ENCODE measurements around the gene FKBP1A.
A peak's percentile ranks its signal among the peaks of the same experiment; 100 is the strongest.

The FKBP1A gene

DNA sequence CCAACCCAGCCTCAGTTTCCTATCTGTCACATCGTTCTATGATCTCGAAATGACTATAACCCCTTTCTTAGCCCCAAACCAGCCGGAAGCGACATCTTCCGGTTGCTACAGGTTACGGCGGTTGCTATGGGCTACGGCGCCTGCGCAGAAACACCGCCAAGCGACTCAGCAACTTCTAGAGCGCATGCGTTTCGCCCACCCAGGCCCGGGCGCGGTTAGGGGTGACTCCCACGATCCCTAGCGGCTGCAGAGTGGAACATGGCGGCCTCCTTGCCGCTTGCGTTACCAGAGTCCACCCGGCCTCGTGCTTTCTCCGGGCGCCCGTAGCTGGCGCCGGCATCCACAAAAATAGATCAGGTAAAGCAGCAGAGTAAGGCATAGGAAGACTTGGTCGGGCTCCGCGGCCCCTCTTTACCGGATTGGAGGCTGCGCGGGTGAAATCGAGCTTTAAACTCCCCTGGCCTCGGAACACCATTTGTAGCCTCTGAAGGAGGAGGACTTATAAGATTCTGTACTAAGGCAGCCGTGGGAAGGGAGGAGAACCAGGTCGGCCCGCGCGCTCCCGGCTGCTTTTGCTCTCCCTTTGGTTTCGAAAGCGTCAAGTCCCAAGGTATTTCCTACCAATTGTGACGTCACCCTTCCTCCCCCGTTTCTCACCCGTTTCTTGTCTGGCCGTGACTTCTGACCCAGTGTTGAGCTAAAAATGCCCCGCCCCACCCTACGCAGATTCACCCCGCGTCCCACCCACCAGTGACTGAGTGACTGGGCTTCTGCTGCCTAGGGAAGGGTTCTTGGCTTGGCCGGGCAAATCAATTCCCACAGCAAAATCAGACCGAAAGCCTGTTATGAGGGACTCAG lies 67.5 kb downstream of the FKBP1A start:
- H3K4me3 ChIP-seq (ENCODE audit: low read length), result peak overlapping the region; percentile 94
- DNase-seq (ENCODE audit: low read depth), result peak; percentile 95
- TF ChIP-seq, protein P1, sequence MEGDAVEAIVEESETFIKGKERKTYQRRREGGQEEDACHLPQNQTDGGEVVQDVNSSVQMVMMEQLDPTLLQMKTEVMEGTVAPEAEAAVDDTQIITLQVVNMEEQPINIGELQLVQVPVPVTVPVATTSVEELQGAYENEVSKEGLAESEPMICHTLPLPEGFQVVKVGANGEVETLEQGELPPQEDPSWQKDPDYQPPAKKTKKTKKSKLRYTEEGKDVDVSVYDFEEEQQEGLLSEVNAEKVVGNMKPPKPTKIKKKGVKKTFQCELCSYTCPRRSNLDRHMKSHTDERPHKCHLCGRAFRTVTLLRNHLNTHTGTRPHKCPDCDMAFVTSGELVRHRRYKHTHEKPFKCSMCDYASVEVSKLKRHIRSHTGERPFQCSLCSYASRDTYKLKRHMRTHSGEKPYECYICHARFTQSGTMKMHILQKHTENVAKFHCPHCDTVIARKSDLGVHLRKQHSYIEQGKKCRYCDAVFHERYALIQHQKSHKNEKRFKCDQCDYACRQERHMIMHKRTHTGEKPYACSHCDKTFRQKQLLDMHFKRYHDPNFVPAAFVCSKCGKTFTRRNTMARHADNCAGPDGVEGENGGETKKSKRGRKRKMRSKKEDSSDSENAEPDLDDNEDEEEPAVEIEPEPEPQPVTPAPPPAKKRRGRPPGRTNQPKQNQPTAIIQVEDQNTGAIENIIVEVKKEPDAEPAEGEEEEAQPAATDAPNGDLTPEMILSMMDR (IDR thresholded peaks at IDR 0.05; ENCODE audit: insufficient read depth, low read depth, low read length, missing control alignments), result no peak

DNA sequence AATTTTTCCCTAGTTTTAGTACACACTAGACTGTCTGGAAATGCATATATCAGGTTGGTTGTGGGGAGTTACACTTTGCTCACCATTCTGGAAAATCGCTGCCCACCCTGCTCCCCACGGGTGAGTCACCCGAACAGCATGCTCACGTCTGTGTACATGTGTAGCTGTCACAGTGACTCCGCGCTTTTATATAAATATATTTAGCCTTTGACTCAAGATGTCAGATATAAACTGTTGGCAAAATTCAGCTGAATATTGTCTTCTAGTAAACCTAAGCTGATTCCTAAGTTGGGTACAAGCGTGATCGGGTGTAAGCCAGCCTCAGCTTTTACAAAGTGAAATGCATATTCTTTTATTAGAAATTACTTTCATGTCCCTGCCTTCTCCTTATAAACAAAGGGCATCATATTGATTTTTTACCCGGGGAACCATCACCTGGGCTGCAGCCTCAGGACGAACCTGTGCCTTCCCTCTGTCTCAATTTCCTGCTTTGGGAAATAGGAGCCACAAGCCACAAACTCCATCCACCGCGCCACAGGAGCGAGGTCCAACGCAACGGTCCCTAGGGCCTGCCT lies 68.2 kb downstream of the FKBP1A start:
- DNase-seq (ENCODE audit: low read depth), result no peak
- peak overlapping the region; percentile 94 for H3K4me3 ChIP-seq (ENCODE audit: low read length)
- TF ChIP-seq, protein P1 (IDR thresholded peaks at IDR 0.05; ENCODE audit: insufficient read depth, low read depth, low read length, missing control alignments), result no peak

DNA sequence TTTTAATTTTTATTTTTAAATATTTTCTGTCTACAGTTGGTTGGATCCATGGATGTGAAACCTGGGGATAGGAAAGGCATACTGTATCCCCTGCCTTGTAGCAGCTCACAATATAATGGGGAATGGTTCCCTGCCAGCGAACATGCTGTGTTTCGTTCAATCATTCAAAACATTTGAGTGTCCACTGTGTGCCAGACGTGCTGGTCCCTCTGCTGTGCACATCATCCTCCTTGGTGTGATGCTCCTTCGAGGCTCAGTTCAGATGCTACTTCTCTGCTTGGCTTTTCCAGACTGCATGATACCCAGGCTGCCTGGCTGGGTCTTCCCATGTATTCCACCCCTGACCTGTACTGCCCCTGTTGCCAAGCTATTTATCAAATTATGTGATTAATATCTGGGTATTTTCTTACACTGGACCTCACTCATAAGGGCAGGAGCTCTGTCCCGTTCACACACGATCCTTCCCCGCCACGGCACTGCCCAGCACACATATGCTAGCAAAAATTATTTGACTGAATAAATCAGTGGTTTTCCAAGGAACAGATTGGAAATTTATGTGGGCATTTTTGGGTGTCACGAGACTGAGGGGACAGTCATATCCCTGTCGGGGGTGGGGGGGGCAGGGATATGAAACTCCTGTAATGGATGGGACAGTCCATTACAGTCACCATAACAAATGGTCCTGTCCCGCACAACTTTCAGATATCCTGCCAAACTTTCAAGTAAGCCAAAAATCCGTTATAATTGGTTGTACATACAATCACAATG lies 68.8 kb downstream of the FKBP1A start:
- no peak overlapping the region for H3K4me3 ChIP-seq (ENCODE audit: low read length)
- no peak for DNase-seq (ENCODE audit: low read depth)
- TF ChIP-seq, protein P1 (IDR thresholded peaks at IDR 0.05; ENCODE audit: insufficient read depth, low read depth, low read length, missing control alignments), result no peak

DNA sequence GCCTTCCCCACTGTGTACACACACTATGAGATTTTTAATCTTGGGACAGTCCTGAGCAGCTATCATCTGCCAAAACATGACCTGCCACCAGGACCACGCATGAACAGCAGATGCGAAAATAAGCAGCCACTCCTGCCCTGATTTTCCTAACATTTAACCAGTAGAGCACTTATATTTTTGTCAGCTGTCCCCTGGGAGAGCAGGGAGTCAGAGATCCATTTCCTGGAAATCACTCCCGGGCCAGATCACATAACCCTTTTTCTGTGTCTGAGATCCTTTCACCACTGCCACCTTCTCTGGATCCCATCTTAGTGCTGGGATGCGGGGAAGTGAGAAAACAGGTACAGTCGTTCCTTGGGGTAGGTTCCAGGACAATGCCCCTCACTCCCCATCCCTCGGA lies 69.6 kb downstream of the FKBP1A start:
- TF ChIP-seq, protein P1 (IDR thresholded peaks at IDR 0.05; ENCODE audit: insufficient read depth, low read depth, low read length, missing control alignments), result no peak
- DNase-seq (ENCODE audit: low read depth), result no peak
- H3K4me3 ChIP-seq (ENCODE audit: low read length), result no peak overlapping the region

DNA sequence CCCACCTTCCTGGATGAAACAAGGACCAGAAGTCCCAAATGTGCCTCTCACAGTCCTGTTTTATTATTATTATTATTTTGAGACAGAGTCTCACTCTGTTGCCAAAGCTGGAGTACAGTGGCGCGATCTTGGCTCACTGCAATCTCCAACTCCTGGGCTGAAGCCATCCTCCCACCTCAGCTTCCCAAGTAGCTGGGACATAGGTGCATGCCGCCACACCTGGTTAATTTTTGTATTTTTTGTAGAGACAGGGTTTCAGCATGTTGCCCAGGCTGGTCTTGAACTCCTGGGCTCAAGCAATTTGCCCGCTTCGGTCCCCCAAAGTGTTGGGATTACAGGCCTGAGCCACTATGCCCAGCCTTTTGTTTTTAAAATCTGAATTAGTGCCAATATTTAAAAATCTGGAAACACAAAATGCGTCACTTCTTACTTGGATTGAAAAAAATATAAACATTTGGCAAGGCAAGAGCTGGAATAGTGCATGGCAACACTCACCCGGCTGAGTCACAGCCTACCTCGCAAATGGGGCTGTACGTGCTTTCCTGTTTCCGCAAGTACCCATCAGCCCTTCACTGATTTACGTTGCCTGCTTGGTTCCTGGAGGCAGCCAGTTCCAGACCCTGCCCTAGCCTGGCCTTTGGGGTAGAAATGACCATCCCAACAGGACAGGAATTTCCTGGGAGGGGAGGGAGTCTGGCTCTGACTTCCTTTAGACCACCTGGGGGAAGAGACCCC lies 70.2 kb downstream of the FKBP1A start:
- TF ChIP-seq, protein P1 (IDR thresholded peaks at IDR 0.05; ENCODE audit: insufficient read depth, low read depth, low read length, missing control alignments), result no peak

DNA sequence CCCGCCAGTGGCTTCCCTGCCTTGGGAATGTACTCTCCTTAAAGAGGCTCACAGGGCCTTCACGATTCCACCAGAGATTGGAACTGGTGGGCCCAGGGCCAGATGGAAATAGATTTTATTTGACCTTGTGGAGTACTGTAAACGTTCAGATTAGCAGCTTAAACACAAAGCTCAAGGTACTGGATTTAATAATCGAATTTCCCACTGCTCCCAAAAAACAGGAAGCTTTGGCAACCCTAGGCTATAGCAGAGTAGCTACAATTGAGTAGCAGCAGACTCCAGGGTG lies 71.3 kb downstream of the FKBP1A start:
- H3K4me3 ChIP-seq (ENCODE audit: low read length), result no peak overlapping the region
- TF ChIP-seq, protein P1 (IDR thresholded peaks at IDR 0.05; ENCODE audit: insufficient read depth, low read depth, low read length, missing control alignments), result no peak
- DNase-seq (ENCODE audit: low read depth), result no peak

More for the DNA sequence above, 70.2 kb downstream of the FKBP1A start:
- DNase-seq (ENCODE audit: low read depth), result peak; percentile 94
- H3K4me3 ChIP-seq (ENCODE audit: low read length), result no peak overlapping the region

Data from epithelial cell of esophagus (primary cell).